GM12878 (cell line): Measurements from ENCODE around the gene CUTC.

ENCODE experiments used
- CTCF ChIP-seq, 3 experiments: IDR thresholded peaks in 2 of 3; conservative IDR thresholded peaks in 1 of 3; 2 replicates each; pipeline ENCODE4 v1.5.1; 2011; ENCODE audit warnings: low read depth in 3 of 3, low read length in 3 of 3, mild to moderate bottlenecking in 3 of 3, control low read depth in 2 of 3, moderate library complexity in 2 of 3, inconsistent platforms in 1 of 3, mixed read lengths in 1 of 3; ENCODE audit not compliant: control insufficient read depth in 2 of 3, insufficient read depth in 1 of 3; ENCODE audit errors: extremely low read depth in 1 of 3
- MTA3 ChIP-seq: IDR thresholded peaks from 2 replicates; pipeline ENCODE4 v1.6.1; 2012; ENCODE audit warnings: low read length, inconsistent platforms, borderline replicate concordance
- NFIC ChIP-seq: IDR thresholded peaks from 2 replicates; pipeline ENCODE4 v1.6.1; 2012; ENCODE audit warnings: low read depth, mild to moderate bottlenecking, inconsistent platforms, low read length, moderate library complexity
- NR2C2 ChIP-seq: IDR thresholded peaks from 2 replicates; pipeline ENCODE4 v1.6.1; 2011; ENCODE audit warnings: borderline replicate concordance, low read depth; ENCODE audit not compliant: control insufficient read depth, insufficient read length
- PAX8 ChIP-seq: fragments of 450-650 bp; IDR thresholded peaks from 2 replicates; pipeline ENCODE4 v1.6.1; 2017; ENCODE audit warnings: mild to moderate bottlenecking, moderate library complexity
- POLR2A ChIP-seq: IDR thresholded peaks from 2 replicates; pipeline ENCODE4 v1.6.1; 2011; ENCODE audit warnings: low read depth, mild to moderate bottlenecking, low read length
- POLR2AphosphoS5 ChIP-seq: IDR thresholded peaks from 2 replicates; pipeline ENCODE4 v1.6.1; 2011; ENCODE audit warnings: mild to moderate bottlenecking, low read length, inconsistent platforms
- TCF12 ChIP-seq: IDR thresholded peaks from 2 replicates; pipeline ENCODE4 v1.6.1; 2011; ENCODE audit warnings: low read depth, mild to moderate bottlenecking, low read length
- TCF7 ChIP-seq: IDR thresholded peaks from 2 replicates; pipeline ENCODE4 v1.6.1; 2014; ENCODE audit warnings: antibody characterized with exemption, borderline replicate concordance
- ZBTB4 ChIP-seq: fragments of 450-650 bp; formaldehyde crosslinking; IDR thresholded peaks from 2 replicates; pipeline ENCODE4 v1.4.0; 2022; ENCODE audit warnings: mild to moderate bottlenecking, moderate library complexity
- ZNF24 ChIP-seq: fragments of 450-650 bp; IDR thresholded peaks from 2 replicates; pipeline ENCODE4 v1.6.1; 2017; ENCODE audit warnings: antibody characterized with exemption, mild to moderate bottlenecking
- ZNF274 ChIP-seq: IDR thresholded peaks from one replicate; pipeline ENCODE4 v1.8.0; 2011; ENCODE audit not compliant: insufficient read length, insufficient read depth

- TF ChIP-seq TCF7 (no peak), MTA3 (no peak), CTCF (IDR thresholded peaks at IDR 0.05 in 2 of 3, conservative IDR thresholded peaks at IDR 0.05 in 1 of 3; ENCODE audit: control insufficient read depth in 2 of 3, extremely low read depth in 1 of 3, insufficient read depth in 1 of 3, low read depth in 3 of 3, low read length in 3 of 3) (no peak), ZNF24 (no peak), POLR2AphosphoS5 (no peak), NFIC (no peak), POLR2A (no peak), ZNF274 (no peak), NR2C2 (no peak), TCF12 (no peak), ZBTB4 (CRISPR knock-in tag) (no peak), PAX8 (no peak)
These were observed 73.2 kb downstream of the CUTC start for GRCh38 chr10:99805190-99805589.
